ENCODE measurements around the gene SREBF2.

- TF ChIP-seq ZNF143 (CRISPR knock-in tag; IDR thresholded peaks at IDR 0.05) = no peak
- TF ChIP-seq TARDBP (IDR thresholded peaks at IDR 0.05) = no peak
- no peak for TF ChIP-seq ZBTB8A (IDR thresholded peaks at IDR 0.05; ENCODE audit: partially characterized antibody)
- TF ChIP-seq CHAMP1 (IDR thresholded peaks at IDR 0.05) = no peak
- TF ChIP-seq ELF1 (tag; IDR thresholded peaks at IDR 0.05) = no peak
- TF ChIP-seq KDM1A (IDR thresholded peaks at IDR 0.05) = no peak
- no peak for TF ChIP-seq SRF (CRISPR knock-in tag; IDR thresholded peaks at IDR 0.05)
- TF ChIP-seq SMARCB1 (IDR thresholded peaks at IDR 0.05; ENCODE audit: insufficient read length, low read depth) = no peak
- no peak for TF ChIP-seq FOXP4 (CRISPR knock-in tag; IDR thresholded peaks at IDR 0.05; ENCODE audit: borderline replicate concordance)
- no peak for TF ChIP-seq PRDM10 (IDR thresholded peaks at IDR 0.05; ENCODE audit: partially characterized antibody)
- TF ChIP-seq TOE1 (IDR thresholded peaks at IDR 0.05; ENCODE audit: borderline replicate concordance) = no peak
- no peak for TF ChIP-seq TOE1 (CRISPR knock-in tag; IDR thresholded peaks at IDR 0.05; ENCODE audit: borderline replicate concordance, low read depth)
- TF ChIP-seq ZNF41 (CRISPR knock-in tag; conservative IDR thresholded peaks at IDR 0.05) = no peak
Measured at GRCh38 chr22:41857860-41858199, 24.9 kb downstream of the SREBF2 start.
